ENCODE data around the gene SLC4A9.

GRCh38 chr5:140312791-140313189 is 47.2 kb upstream of the SLC4A9 start:
- no peak for TF ChIP-seq ZNF70 (CRISPR knock-in tag; IDR thresholded peaks at IDR 0.05)
- no peak for TF ChIP-seq CREB5 (CRISPR knock-in tag; IDR thresholded peaks at IDR 0.05; ENCODE audit: low read depth)
- TF ChIP-seq TCF4 (CRISPR knock-in tag; IDR thresholded peaks at IDR 0.05; ENCODE audit: borderline replicate concordance), result no peak
- no peak for TF ChIP-seq CSDC2 (CRISPR knock-in tag; IDR thresholded peaks at IDR 0.05)
- TF ChIP-seq GLIS3 (CRISPR knock-in tag; IDR thresholded peaks at IDR 0.05), result no peak
- no peak for TF ChIP-seq OSR1 (CRISPR knock-in tag; IDR thresholded peaks at IDR 0.05)
- no peak for TF ChIP-seq RARB (CRISPR knock-in tag; IDR thresholded peaks at IDR 0.05)
- no peak for TF ChIP-seq TOX (CRISPR knock-in tag; IDR thresholded peaks at IDR 0.05; ENCODE audit: borderline replicate concordance)
- no peak for TF ChIP-seq PATZ1 (CRISPR knock-in tag; IDR thresholded peaks at IDR 0.05; ENCODE audit: borderline replicate concordance)
- no peak for TF ChIP-seq ZFP30 (CRISPR knock-in tag; IDR thresholded peaks at IDR 0.05)
- no peak for TF ChIP-seq BACH2 (CRISPR knock-in tag; IDR thresholded peaks at IDR 0.05; ENCODE audit: borderline replicate concordance)
- no peak for TF ChIP-seq ZFP3 (CRISPR knock-in tag; IDR thresholded peaks at IDR 0.05)
